Upper lobe of left lung (tissue), 6 donors: ENCODE results near the gene KDELR1. TPM values are rescaled to one million over a fixed set of nuclear protein-coding genes. Genes with fewer than 3 reads are reported as not detected.

Experiments used
- ATAC-seq, 2 donors: fragments of 200-7000 bp; cut with Tn5 transposase; one replicate each; pipeline ENCODE4 v1.9.1; 2022; ENCODE audit warnings: mild to moderate bottlenecking in 2 of 2, moderate library complexity in 2 of 2; ENCODE audit not compliant: low FRiP score in 2 of 2
- DNase-seq, 2 donors: peaks; one replicate each; pipeline ENCODE4 v3.0.0-alpha.2; 2019 to 2020
- H3K27ac ChIP-seq, 4 donors: fragments of 200-600 bp; sonication (generic); one replicate each; pipeline ENCODE4 v1.5.1; 2016 to 2019
- H3K27me3 ChIP-seq, 4 donors: fragments of 200-600 bp; sonication (generic); one replicate each; pipeline ENCODE4 v1.5.1; 2017 to 2019
- H3K36me3 ChIP-seq, 4 donors: fragments of 200-600 bp; sonication (generic); one replicate each; pipeline ENCODE4 v1.5.1; 2016 to 2019
- H3K4me1 ChIP-seq, 4 donors: fragments of 200-600 bp; sonication (generic); one replicate each; pipeline ENCODE4 v1.5.1; 2018 to 2019
- H3K4me3 ChIP-seq, 4 donors: fragments of 200-600 bp; sonication (generic); one replicate each; pipeline ENCODE4 v1.5.1; 2017 to 2019; ENCODE audit warnings: mild to moderate bottlenecking in 2 of 4, moderate library complexity in 1 of 4
- H3K9me3 ChIP-seq, 4 donors: fragments of 200-600 bp; sonication (generic); one replicate each; pipeline ENCODE4 v1.5.1; 2018 to 2019
- CTCF ChIP-seq, 6 experiments: fragments of 450-650 bp in 4 of 6; fragments of 200-600 bp in 2 of 6; sonication (generic) in 2 of 6; IDR thresholded peaks; one replicate each; pipeline ENCODE4 v1.5.1; 2016 to 2019; ENCODE audit warnings: antibody characterized with exemption in 6 of 6
- EP300 ChIP-seq, 4 donors: sonication (generic); formaldehyde crosslinking; IDR thresholded peaks; one replicate each; pipeline ENCODE4 v1.5.1; 2017; ENCODE audit warnings: antibody characterized with exemption in 4 of 4, control low read depth in 2 of 4
- POLR2A ChIP-seq, 4 donors: fragments of 450-650 bp; IDR thresholded peaks; one replicate each; pipeline ENCODE4 v1.5.1; 2016 to 2017; ENCODE audit warnings: antibody characterized with exemption in 4 of 4, mild to moderate bottlenecking in 2 of 4
- POLR2AphosphoS5 ChIP-seq, 2 donors: sonication (generic); formaldehyde crosslinking; IDR thresholded peaks; one replicate each; pipeline ENCODE4 v1.5.1; 2017; ENCODE audit warnings: antibody characterized with exemption in 2 of 2
- WGBS, 2 donors: methylation state at CpG; one replicate each; pipeline ENCODE4 v1.1.5; 2017 to 2018; 5-methylcytosine and 5-hydroxymethylcytosine counted together
- total RNA-seq, 6 donors: library from RNA; depleted of rRNA in 4 of 6; stranded (reverse); fragments of >200 nt in 4 of 6; gene quantifications; one replicate each; pipeline versions ENCODE4 v1.1.0 to v1.2.1, GENCODE V29; 2016 to 2021
- donor health status: DM: no; HTN: no; CAD: no; lungs with moderate emphysema.
- donor health status: DM: no; HTN: yes; CAD: no; lungs with severe emphysema.

KDELR1 gene
- total RNA-seq, 6 donors from 2014 or later: 44.6 to 141 (median 96.8) TPM

GRCh38 chr19:48342414-48342738 is 49.0 kb downstream of the KDELR1 start:
- Histone ChIP-seq H3K4me1 (no peaks in the 10 kb centered on the region), H3K27ac (no peak overlapping the region), H3K9me3 (no peaks in the 10 kb centered on the region), H3K36me3 (peaks cover 0 to 7% (median 3%) of the 10 kb centered on the region in 4 donors), H3K4me3 (no peak overlapping the region), H3K27me3 (no peaks in the 10 kb centered on the region)
- ATAC-seq (no peak), DNase-seq (peak in 1 of 2 donors; percentile 73)
- TF ChIP-seq EP300 (IDR thresholded peaks at IDR 0.05) (no peak), POLR2A (IDR thresholded peaks at IDR 0.05) (no peak), CTCF (IDR thresholded peaks at IDR 0.05) (no peak), POLR2AphosphoS5 (IDR thresholded peaks at IDR 0.05) (no peak)
- WGBS, 2 donors: 91 to 95% methylated on average over 10 to 20 of the region's 20 CpGs

- no peaks in the 10 kb centered on the region for H3K9me3 ChIP-seq
- H3K4me1 ChIP-seq: no peaks in the 10 kb centered on the region
- TF ChIP-seq EP300 (IDR thresholded peaks at IDR 0.05) (no peak), POLR2A (IDR thresholded peaks at IDR 0.05) (no peak), POLR2AphosphoS5 (IDR thresholded peaks at IDR 0.05) (no peak), CTCF (IDR thresholded peaks at IDR 0.05) (no peak)
- H3K27me3 ChIP-seq: no peaks in the 10 kb centered on the region
- no peak for ATAC-seq
- H3K36me3 ChIP-seq: peaks cover 0 to 7% (median 3%) of the 10 kb centered on the region in 4 donors
- DNase-seq: no peak
- no peak overlapping the region for H3K27ac ChIP-seq
- H3K4me3 ChIP-seq: no peak overlapping the region
- WGBS, 2 donors: 97 to 98% methylated on average over 9 to 10 of the region's 10 CpGs
Observed at GRCh38 chr19:48341515-48342413, 49.6 kb downstream of the KDELR1 start.

- Histone ChIP-seq H3K36me3 (peaks cover 0 to 7% (median 3%) of the 10 kb centered on the region in 4 donors), H3K9me3 (no peaks in the 10 kb centered on the region), H3K4me3 (no peak overlapping the region), H3K27ac (no peak overlapping the region), H3K27me3 (no peaks in the 10 kb centered on the region), H3K4me1 (no peaks in the 10 kb centered on the region)
- 95 to 97% methylated on average over 7 to 11 of the region's 11 CpGs for WGBS, 2 donors
- ATAC-seq (no peak), DNase-seq (no peak)
- TF ChIP-seq POLR2A (IDR thresholded peaks at IDR 0.05) (no peak), CTCF (IDR thresholded peaks at IDR 0.05) (no peak), EP300 (IDR thresholded peaks at IDR 0.05) (no peak), POLR2AphosphoS5 (IDR thresholded peaks at IDR 0.05) (no peak)
Observed at GRCh38 chr19:48340995-48341394, 50.4 kb downstream of the KDELR1 start.

- Histone ChIP-seq H3K27me3 (no peaks in the 10 kb centered on the region), H3K27ac (no peak overlapping the region), H3K4me1 (peaks cover 2 to 6% (median 3%) of the 10 kb centered on the region in 4 donors), H3K9me3 (no peaks in the 10 kb centered on the region), H3K4me3 (no peak overlapping the region), H3K36me3 (peaks cover 0 to 5% (median 2%) of the 10 kb centered on the region in 4 donors)
- 94% methylated on average over 11 to 14 of the region's 14 CpGs for whole genome bisulfite sequencing, 2 donors
- TF ChIP-seq POLR2AphosphoS5 (IDR thresholded peaks at IDR 0.05): no peak
- TF ChIP-seq EP300 (IDR thresholded peaks at IDR 0.05): no peak
- TF ChIP-seq CTCF (IDR thresholded peaks at IDR 0.05): no peak
- no peak for TF ChIP-seq POLR2A (IDR thresholded peaks at IDR 0.05)
- DNase-seq (peak in 1 of 2 donors; percentile 59), ATAC-seq (no peak)
Observed at GRCh38 chr19:48338802-48339503, 52.4 kb downstream of the KDELR1 start.
